Cardiac septum (tissue), 1 donor: Measurements from ENCODE around the gene MICAL3. TPM values are rescaled to one million over a fixed set of nuclear protein-coding genes. Genes with fewer than 3 reads are reported as not detected.
"Not testable (repeated sequence)": the region's sequence is repeated elsewhere in the genome, so short reads cannot be mapped to it uniquely, and the experiment has no call there.

ENCODE experiments used
- DNase-seq: peaks from one replicate; pipeline ENCODE4 v3.0.0-alpha.2; 2020; ENCODE audit warnings: low spot score
- intact Hi-C: fragments of 100-400 bp; cut with DNase I; formaldehyde crosslinking; loops from one replicate; pipeline ENCODE4 v1.14.0; 2022
- total RNA-seq: library from RNA; stranded (reverse); fragmentation: NEBNext Ultra II Directional; extraction: Animal tissue kit (Norgen Biotek cat#: 25700); gene quantifications from one replicate; pipeline ENCODE4 v1.2.1, GENCODE V29; 2021
- donor health status: DM: no; HTN: no; CAD: no.

MICAL3 gene
- total RNA-seq, 1 donor from 2014 or later, result 126 TPM

- intact Hi-C loops, result no loop called here
- DNase-seq, result no peak
These were observed 16.2 kb downstream of the MICAL3 start for GRCh38 chr22:18008136-18008535.

- DNase-seq, result no peak
- intact Hi-C loops, result no loop called here
These were observed 19.0 kb downstream of the MICAL3 start for GRCh38 chr22:18005201-18005926.

DNA sequence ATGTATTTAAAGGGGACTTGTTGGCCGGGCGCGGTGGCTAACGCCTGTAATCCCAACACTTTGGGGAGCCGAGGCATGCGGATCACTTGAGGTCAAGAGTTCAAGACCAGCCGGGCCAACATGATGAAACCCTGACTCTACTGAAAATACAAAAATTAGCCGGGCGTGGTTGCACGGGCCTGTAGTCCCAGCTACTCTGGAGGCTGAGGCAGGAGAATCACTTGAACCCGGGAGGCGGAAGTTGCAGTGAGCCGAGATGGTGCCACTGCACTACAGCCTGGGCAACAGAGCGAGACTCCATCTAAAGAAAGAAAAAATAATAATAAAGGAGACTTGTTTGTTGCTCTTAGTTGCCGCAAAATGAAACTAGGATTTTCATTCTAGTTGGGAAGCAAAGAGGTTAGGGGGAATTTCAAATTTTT, 22.5 kb downstream of the MICAL3 start:
- intact Hi-C loops, result loop anchor here (1.0 to 5.0 kb wide), 3 partner anchors 21 to 80 kb away; partner anchors contain the start of gene PEX26

GRCh38 chr22:18001040-18001893, 23.1 kb downstream of the MICAL3 start:
- intact Hi-C loops, result loop anchor here (2.0 to 5.0 kb wide), 2 partner anchors 76 to 79 kb away; partner anchors contain the start of gene PEX26
- peak; percentile 93 for DNase-seq

More for the DNA sequence above, 22.5 kb downstream of the MICAL3 start:
- not testable (repeated sequence) for DNase-seq

- intact Hi-C loops, result loop anchor here (2.0 to 5.0 kb wide), 2 partner anchors 76 to 78 kb away; partner anchors contain the start of gene PEX26
- DNase-seq, result no peak
These were observed 23.8 kb downstream of the MICAL3 start for GRCh38 chr22:18000441-18001039.

GRCh38 chr22:17999851-18000250, 24.5 kb downstream of the MICAL3 start:
- intact Hi-C loops, result loop anchor here (2.0 to 5.0 kb wide), 2 partner anchors 77 to 78 kb away; partner anchors contain the start of gene PEX26
- no peak for DNase-seq

GRCh38 chr22:17998913-17999312, 25.4 kb downstream of the MICAL3 start:
- intact Hi-C loops, result no loop called here

DNA sequence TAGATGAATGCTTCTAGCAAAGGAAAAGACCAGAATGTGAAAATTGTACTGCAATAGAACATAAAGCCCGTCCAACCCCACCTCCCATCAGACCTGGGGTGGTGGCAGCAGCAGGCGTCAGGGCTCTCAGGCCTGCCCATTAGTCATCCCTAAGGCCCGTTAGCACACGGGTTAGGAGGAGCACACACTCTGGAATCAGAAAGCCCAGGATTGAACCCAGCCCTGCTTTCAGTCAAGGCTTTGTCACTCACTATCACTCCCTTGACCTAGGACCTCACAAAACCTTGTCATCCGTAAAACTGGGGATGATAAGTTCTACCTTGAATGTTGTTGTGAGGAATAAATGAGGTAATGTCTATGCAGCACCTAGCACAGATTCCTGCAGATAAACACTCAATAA, 26.9 kb downstream of the MICAL3 start:
- no peak for DNase-seq
- intact Hi-C loops, result no loop called here

More at GRCh38 chr22:17998913-17999312, 25.4 kb downstream of the MICAL3 start:
- no peak for DNase-seq

DNA sequence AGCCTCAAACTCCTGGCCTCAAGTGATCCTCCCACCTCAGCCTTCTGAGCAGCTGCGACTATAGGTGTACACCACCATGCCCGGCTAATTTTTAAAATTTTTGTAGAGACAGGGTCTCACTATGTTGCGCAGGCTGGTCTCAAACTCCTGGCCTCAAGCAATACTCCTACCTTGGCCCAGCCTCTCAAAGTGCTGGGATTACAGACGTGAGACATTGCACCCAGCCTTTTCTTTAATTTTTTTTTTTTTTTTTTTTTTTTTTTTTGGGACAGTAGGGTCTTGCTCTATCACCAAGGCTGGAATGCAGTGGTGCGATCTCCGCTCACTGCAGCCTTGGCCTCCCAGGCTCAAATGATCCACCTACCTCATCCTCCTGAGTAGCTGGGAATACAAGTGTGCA, 29.1 kb downstream of the MICAL3 start:
- intact Hi-C loops, DNase-seq: not testable (repeated sequence)

GRCh38 chr22:17994424-17995108, 29.8 kb downstream of the MICAL3 start:
- DNase-seq, result no peak
- intact Hi-C loops, result no loop called here

- DNase-seq, intact Hi-C loops: not testable (repeated sequence)
These were observed 31.4 kb downstream of the MICAL3 start for GRCh38 chr22:17992976-17993375.

DNA sequence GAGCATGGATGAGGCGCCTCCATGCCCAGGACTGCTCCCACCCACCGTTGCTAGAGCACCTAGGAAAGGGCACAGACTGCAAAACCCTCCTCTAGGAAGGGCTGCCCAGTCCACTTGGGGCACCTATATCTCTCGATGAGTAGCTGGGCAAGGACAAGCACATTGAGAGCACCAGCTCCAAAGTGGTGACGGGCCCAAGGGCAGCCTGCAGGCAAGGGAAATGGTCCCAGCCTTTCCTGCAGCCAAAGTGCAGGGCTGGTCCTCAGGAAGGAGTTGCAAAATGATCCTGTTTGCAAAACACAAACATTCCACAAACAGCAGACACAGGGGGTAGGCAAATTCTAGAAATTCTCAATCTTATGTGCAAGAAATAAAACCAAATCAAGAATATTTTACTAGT, 32.4 kb downstream of the MICAL3 start:
- intact Hi-C loops, DNase-seq: not testable (repeated sequence)

DNA sequence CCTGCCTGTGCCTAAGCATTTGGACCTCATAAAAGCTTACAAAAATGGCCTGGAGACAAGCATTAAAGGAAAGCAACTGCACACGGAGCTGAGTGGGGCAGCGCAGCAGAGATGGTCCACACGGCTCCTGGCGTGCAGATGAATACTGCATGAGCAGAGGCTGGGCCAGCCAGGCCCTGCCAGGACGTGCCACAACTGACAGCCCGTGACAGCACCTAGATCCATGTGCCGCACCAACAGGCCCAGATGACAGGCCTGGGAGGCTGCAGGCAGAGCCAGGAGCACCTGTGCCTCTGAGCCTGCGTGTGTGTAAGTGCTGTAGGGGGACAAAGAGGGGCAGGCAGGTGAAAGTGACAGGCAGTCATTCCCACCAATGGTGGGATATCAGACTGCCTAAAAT, 33.4 kb downstream of the MICAL3 start:
- DNase-seq, result no peak
- intact Hi-C loops, result no loop called here

DNA sequence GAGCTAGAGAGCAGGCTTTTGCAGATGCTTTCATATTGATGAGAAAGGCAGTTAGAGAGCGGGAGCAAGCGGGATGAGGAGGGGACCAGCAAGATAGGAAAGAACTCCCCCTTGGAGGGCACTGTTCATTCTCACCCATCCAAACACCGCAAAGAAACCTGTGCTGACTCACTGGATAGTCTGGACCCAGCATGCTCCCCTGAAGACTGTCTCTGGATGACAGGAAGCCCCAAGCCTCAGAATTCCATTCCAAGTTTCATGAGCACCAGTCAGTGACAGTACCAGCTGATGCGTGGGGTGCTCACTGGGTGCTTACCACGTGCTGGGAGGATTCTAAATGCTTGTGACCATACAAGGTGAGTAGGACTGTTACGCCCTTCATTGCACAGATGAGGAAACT, 34.2 kb downstream of the MICAL3 start:
- intact Hi-C loops, result no loop called here
- DNase-seq, result no peak

GRCh38 chr22:17988800-17989513, 35.4 kb downstream of the MICAL3 start:
- intact Hi-C loops, result no loop called here
- DNase-seq, result no peak

- DNase-seq, result no peak
- intact Hi-C loops, result no loop called here
These were observed 38.8 kb downstream of the MICAL3 start for GRCh38 chr22:17985606-17986005.

DNA sequence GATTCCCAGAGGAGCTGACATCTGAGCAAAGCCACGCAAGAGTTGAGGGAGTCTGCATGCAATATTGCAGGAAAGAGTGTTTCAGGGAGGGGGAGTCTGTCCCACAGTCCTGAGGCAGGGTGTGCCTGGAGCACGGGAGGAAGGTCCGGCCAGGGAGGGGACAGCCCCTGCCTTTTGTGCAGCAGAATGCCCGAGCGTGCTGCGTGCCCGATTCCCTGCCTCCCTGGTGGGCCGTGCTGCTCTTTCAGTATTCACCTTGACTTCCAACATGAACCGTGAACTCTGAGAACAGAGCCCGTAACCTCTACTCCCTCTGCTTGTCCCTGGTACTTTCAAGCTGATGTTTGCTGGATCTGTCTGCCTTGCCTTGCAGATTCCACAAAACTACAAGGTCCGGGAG, 39.3 kb downstream of the MICAL3 start:
- intact Hi-C loops, result not testable (repeated sequence)

DNA sequence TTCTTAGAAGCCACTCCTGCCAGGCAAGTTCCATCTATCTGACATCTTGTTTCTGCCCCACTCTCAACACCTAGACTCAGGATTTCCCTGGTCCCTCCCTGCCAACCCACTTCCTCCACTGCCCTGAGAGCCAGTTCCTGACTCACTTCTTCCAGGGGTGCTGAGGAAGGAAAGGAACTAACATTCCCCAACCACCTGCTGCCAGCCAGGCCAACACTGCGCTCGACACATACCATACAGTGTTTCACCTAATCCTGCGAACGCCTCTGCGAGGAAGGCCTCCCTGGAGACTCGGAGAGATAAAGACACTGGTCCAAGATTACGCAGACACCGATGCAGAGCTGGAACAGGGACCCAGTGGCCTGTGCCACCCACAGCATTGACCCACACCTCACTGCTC, 40.2 kb downstream of the MICAL3 start:
- no peak for DNase-seq
- intact Hi-C loops, result no loop called here

More for the DNA sequence above, 39.3 kb downstream of the MICAL3 start:
- DNase-seq, result not testable (repeated sequence)
